Measurements from ENCODE around the gene WBP11. TPM values are rescaled to one million over a fixed set of nuclear protein-coding genes. Genes with fewer than 3 reads are reported as not detected.
A peak's percentile ranks its signal among the peaks of the same experiment; 100 is the strongest.

The WBP11 gene
- total RNA-seq, 2 experiments from 2014 or later, result 169 to 188 TPM

- no peaks in the 10 kb centered on the region for H3K27me3 ChIP-seq (ENCODE audit: control insufficient read depth in 1 of 2, insufficient read depth in 2 of 2, low read length in 2 of 2)
- H3K4me3 ChIP-seq (ENCODE audit: low read length), result no peak overlapping the region
- Mint-ChIP-seq H3K4me1 (ENCODE audit: low read depth) (peaks cover 73% of the 10 kb centered on the region), H3K27me3 (no peaks in the 10 kb centered on the region), H3K36me3 (ENCODE audit: low read depth) (peaks cover 49% of the 10 kb centered on the region), H3K27ac (peak overlapping the region; percentile 100), H3K9me3 (no peaks in the 10 kb centered on the region), H3K4me3 (peak overlapping the region; percentile 97)
- DNase-seq (no peak), ATAC-seq (ENCODE audit: poor library complexity) (no peak)
- H3K36me3 ChIP-seq (ENCODE audit: insufficient read depth, low read length), result no peaks in the 10 kb centered on the region
- CTCF ChIA-PET, result interaction anchor here (1.3 kb wide), 1 partner anchor 30 kb away, joined by 3 read pairs; the partner anchor contains the start of genes C12orf60 and WBP11
- intact Hi-C loops (cut with DNase I, micrococcal nuclease), result loop anchor here (5.0 to 10.0 kb wide), 5 partner anchors 112 to 516 kb away; partner anchors contain the start of gene MGP (in 1 of the 2)
- TF ChIP-seq CTCF (IDR thresholded peaks at IDR 0.05), result no peak
- peaks cover 41% of the 10 kb centered on the region for H3K4me1 ChIP-seq (ENCODE audit: insufficient read depth, low read length)
- POLR2A ChIA-PET, result interaction anchor here (0.9 to 7.6 kb wide), 7 partner anchors 10 to 789 kb away, joined by 3 to 375 read pairs (median 19); partner anchors contain the start of genes ARHGDIB, ATF7IP, C12orf60 and WBP11
- H3K9me3 ChIP-seq (ENCODE audit: control insufficient read depth in 1 of 2, insufficient read depth in 1 of 2, low read length in 2 of 2), result no peaks in the 10 kb centered on the region
- H3K27ac ChIP-seq (ENCODE audit: low read depth in 1 of 2, low read length in 2 of 2), result no peak overlapping the region
Observed at GRCh38 chr12:14772946-14773345, 30.3 kb downstream of the WBP11 start.

GRCh38 chr12:14771651-14772137 is 31.6 kb downstream of the WBP11 start:
- intact Hi-C loops (cut with DNase I, micrococcal nuclease), result loop anchor here (1.0 to 10.0 kb wide), 8 partner anchors 32 to 514 kb away; partner anchors contain the start of genes ARHGDIB (in 1 of the 2), ATF7IP (in 1 of the 2), C12orf60 (in 1 of the 2) and MGP (in 1 of the 2)
- peaks cover 47% of the 10 kb centered on the region for H3K4me1 ChIP-seq (ENCODE audit: insufficient read depth, low read length)

More at GRCh38 chr12:14771651-14772137, 31.6 kb downstream of the WBP11 start:
- no peak for TF ChIP-seq CTCF (IDR thresholded peaks at IDR 0.05)
- ATAC-seq (ENCODE audit: poor library complexity), result no peak
- peak in 12 of 14 experiments; percentile 25 to 85 (median 47) for DNase-seq
- POLR2A ChIA-PET, result interaction anchor here (0.6 to 7.6 kb wide), 47 partner anchors 9 to 1139 kb away, joined by 3 to 375 read pairs (median 6); partner anchors contain the start of genes ARHGDIB, ATF7IP, C12orf60 and DERA
- H3K9me3 ChIP-seq (ENCODE audit: control insufficient read depth in 1 of 2, insufficient read depth in 1 of 2, low read length in 2 of 2), result no peaks in the 10 kb centered on the region
- no peaks in the 10 kb centered on the region for H3K27me3 ChIP-seq (ENCODE audit: control insufficient read depth in 1 of 2, insufficient read depth in 2 of 2, low read length in 2 of 2)
- no peaks in the 10 kb centered on the region for H3K9me3 Mint-ChIP-seq
- H3K4me3 Mint-ChIP-seq, result peak overlapping the region; percentile 97
- peak overlapping the region; percentile 71 for H3K4me3 ChIP-seq (ENCODE audit: low read length)
- CTCF ChIA-PET, result interaction anchor here (1.2 kb wide), 1 partner anchor 12 kb away, joined by 5 read pairs; no protein-coding TSS in a partner anchor
- H3K4me1 Mint-ChIP-seq (ENCODE audit: low read depth), result peaks cover 82% of the 10 kb centered on the region
- H3K36me3 Mint-ChIP-seq (ENCODE audit: low read depth), result peaks cover 61% of the 10 kb centered on the region
- H3K27me3 Mint-ChIP-seq, result no peaks in the 10 kb centered on the region
- H3K36me3 ChIP-seq (ENCODE audit: insufficient read depth, low read length), result peaks cover 9% of the 10 kb centered on the region
- peak overlapping the region; percentile 100 for H3K27ac Mint-ChIP-seq
- peak overlapping the region; percentile 36 to 99 for H3K27ac ChIP-seq (ENCODE audit: low read depth in 1 of 2, low read length in 2 of 2)

Measured in CD4-positive, alpha-beta T cell (primary cell).